Heart right ventricle (tissue), 16 donors: ENCODE measurements around the gene RTEL1. TPM values are rescaled to one million over a fixed set of nuclear protein-coding genes. Genes with fewer than 3 reads are reported as not detected.

Source experiments
- ATAC-seq, 8 donors: fragments of 200-7000 bp; cut with Tn5 transposase; one replicate each; pipeline ENCODE4 v1.9.1; 2020; ENCODE audit warnings: mild to moderate bottlenecking in 8 of 8, moderate library complexity in 8 of 8, moderate number of reproducible peaks in 1 of 8
- DNase-seq, 2 donors: peaks; one replicate each; pipeline ENCODE4 v3.0.0-alpha.2; 2020
- H3K27ac ChIP-seq, 10 donors: fragments of 200-600 bp; sonication (generic) in 2 of 10; one replicate each; pipeline versions ENCODE4 v1.5.0 to v1.8.0; 2020 to 2022; ENCODE audit warnings: mild to moderate bottlenecking in 3 of 10
- H3K27me3 ChIP-seq, 7 donors: fragments of 200-600 bp; one replicate each; pipeline ENCODE4 v1.8.0; 2021 to 2022; ENCODE audit warnings: mild to moderate bottlenecking in 2 of 7
- H3K36me3 ChIP-seq, 9 donors: fragments of 200-600 bp; sonication (generic) in 1 of 9; one replicate each; pipeline versions ENCODE4 v1.5.0 to v1.8.0; 2020 to 2022; ENCODE audit warnings: mild to moderate bottlenecking in 2 of 9
- H3K4me1 ChIP-seq, 9 donors: fragments of 200-600 bp; sonication (generic) in 1 of 9; one replicate each; pipeline versions ENCODE4 v1.5.0 to v1.8.0; 2020 to 2022; ENCODE audit warnings: mild to moderate bottlenecking in 4 of 9
- H3K4me3 ChIP-seq, 10 donors: fragments of 200-600 bp; sonication (generic) in 2 of 10; one replicate each; pipeline versions ENCODE4 v1.5.0 to v1.8.0; 2020 to 2022; ENCODE audit warnings: mild to moderate bottlenecking in 7 of 10, moderate library complexity in 2 of 10
- H3K9me3 ChIP-seq, 11 donors: fragments of 200-600 bp in 10 of 11; sonication (generic) in 2 of 11; one replicate each; pipeline versions ENCODE4 v1.5.0 to v1.8.0; 2013 to 2022; ENCODE audit warnings: mild to moderate bottlenecking in 2 of 11, control low read depth in 1 of 11, moderate library complexity in 1 of 11
- WGBS, 2 donors: extraction: QIAGEN DNeasy Blood & Tissue Kit; methylation state at CpG; one replicate each; pipeline ENCODE4 v1.1.7; 2013; ENCODE audit warnings: inconsistent platforms in 1 of 2; 5-methylcytosine and 5-hydroxymethylcytosine counted together
- intact Hi-C, 10 donors: fragments of 100-400 bp; cut with DNase I; formaldehyde crosslinking; loops; one replicate each; pipeline versions ENCODE4 v1.11.1 to v1.14.2; 2022
- polyA plus RNA-seq, 2 donors: library from polyadenylated mRNA; stranded (reverse); fragments of 200-250 nt; gene quantifications; one replicate each; pipeline ENCODE4 v1.2.3, GENCODE V29; 2013
- total RNA-seq, 10 donors: library from RNA; stranded (reverse); fragmentation: NEBNext Ultra II Directional in 3 of 10; extraction: Animal tissue kit (Norgen Biotek cat#: 25700) in 3 of 10; gene quantifications; one replicate each; pipeline versions ENCODE4 v1.2.1 to v1.2.4, GENCODE V29; 2021 to 2023
- TF ChIP-seq, protein P1 (sequence below), 9 donors: fragments of 200-600 bp; sonication (generic) in 2 of 9; IDR thresholded peaks; one replicate each; pipeline versions ENCODE4 v1.5.0 to v1.8.0; 2021 to 2022; ENCODE audit warnings: antibody characterized with exemption in 9 of 9, mild to moderate bottlenecking in 5 of 9, moderate library complexity in 1 of 9
- donor health status: Arrhythmogenic right ventricular cardiomyopathy.
- donor health status: ischemic (EF 13 %, LVEDD 7.1; RV severe dilation, severe dysfunction).
- donor health status: healthy with polysubstance abuse.
- donor health status: DM: no; HTN: yes; CAD: no.
- donor health status: DM: no; HTN: no; CAD: no.
- donor health status: ischemic (EF 25% LVEDD 6.9; RV normal size, moderate dysfunction).
- donor health status: ischemic (EF 25% LVEDD 5.7; RV mildly dilated, moderate dysfunction).
- donor health status: healthy.
- donor health status: DM: yes; HTN: yes; CAD: no.
- donor health status: Ischemic cardiomyopathy.
- donor health status: ischemic (EF 35%, LVEDD 5.7; RV mildly dilated, moderate dysfunction).
- donor health status: nonischemic (EF 11% LVEDD 7.7; RV severe dilation, severe dysfunction).
- donor health status: DM: yes; HTN: yes; CAD: no.
- donor health status: PGD.
- donor health status: ischemic (EF 29% LVEDD 5.4; RV normal size, mild dysfunction).
- donor health status: nonischemic (EF 23%, LVEDD 6.1; RV moderate dilation, normal function).

Gene RTEL1
- total and polyA plus RNA-seq, 12 donors, result 5.3 to 18.8 (median 10.3) TPM

DNA sequence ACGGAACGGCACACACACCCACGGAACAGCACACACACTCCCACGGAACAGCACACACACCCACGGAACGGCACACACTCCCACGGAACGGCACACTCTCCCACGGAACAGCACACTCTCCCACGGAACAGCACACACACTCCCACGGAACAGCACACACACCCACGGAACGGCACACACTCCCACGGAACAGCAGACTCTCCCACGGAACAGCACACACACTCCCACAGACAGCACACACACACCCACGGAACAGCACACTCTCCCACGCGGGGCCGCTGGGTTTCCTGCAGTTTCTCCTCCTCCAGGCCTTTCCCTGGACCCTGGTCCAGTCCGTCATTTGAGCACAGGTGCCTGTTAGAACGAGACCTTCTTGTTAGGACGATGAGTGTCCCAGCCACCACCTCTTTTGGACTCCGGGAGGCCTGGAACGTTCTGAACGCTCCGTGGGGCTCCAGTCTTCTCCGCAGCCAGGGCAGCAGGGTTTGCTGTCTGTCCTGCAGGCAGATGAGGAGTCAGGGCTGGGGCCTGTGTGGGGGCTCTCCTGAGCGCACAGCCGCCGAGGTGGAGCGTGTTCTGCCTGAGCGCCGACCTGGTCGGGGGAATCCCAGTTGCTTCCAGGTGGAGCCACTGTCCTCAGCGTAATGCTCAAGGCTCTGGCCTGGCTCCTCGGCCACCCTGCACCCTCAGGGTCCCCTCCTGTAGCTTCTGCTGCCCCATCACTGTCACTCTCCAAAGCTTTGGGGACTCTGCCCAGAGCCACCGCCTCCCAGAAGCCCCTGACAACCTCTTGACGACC lies 20.8 kb downstream of the RTEL1 start:
- H3K27ac ChIP-seq, result no peak overlapping the region
- peaks cover 10 to 25% (median 21%) of the 10 kb centered on the region in 9 donors for H3K4me1 ChIP-seq
- H3K36me3 ChIP-seq, result peaks cover 0 to 63% (median 24%) of the 10 kb centered on the region in 9 donors
- ATAC-seq (no peak), DNase-seq (no peak)
- no peaks in the 10 kb centered on the region for H3K9me3 ChIP-seq
- H3K4me3 ChIP-seq, result no peak overlapping the region
- intact Hi-C loops, result no loop called here
- TF ChIP-seq, protein P1, sequence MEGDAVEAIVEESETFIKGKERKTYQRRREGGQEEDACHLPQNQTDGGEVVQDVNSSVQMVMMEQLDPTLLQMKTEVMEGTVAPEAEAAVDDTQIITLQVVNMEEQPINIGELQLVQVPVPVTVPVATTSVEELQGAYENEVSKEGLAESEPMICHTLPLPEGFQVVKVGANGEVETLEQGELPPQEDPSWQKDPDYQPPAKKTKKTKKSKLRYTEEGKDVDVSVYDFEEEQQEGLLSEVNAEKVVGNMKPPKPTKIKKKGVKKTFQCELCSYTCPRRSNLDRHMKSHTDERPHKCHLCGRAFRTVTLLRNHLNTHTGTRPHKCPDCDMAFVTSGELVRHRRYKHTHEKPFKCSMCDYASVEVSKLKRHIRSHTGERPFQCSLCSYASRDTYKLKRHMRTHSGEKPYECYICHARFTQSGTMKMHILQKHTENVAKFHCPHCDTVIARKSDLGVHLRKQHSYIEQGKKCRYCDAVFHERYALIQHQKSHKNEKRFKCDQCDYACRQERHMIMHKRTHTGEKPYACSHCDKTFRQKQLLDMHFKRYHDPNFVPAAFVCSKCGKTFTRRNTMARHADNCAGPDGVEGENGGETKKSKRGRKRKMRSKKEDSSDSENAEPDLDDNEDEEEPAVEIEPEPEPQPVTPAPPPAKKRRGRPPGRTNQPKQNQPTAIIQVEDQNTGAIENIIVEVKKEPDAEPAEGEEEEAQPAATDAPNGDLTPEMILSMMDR (IDR thresholded peaks at IDR 0.05), result no peak
- no peaks in the 10 kb centered on the region for H3K27me3 ChIP-seq
- WGBS, 2 donors, result 90% methylated on average over 38 of the region's 38 CpGs

DNA sequence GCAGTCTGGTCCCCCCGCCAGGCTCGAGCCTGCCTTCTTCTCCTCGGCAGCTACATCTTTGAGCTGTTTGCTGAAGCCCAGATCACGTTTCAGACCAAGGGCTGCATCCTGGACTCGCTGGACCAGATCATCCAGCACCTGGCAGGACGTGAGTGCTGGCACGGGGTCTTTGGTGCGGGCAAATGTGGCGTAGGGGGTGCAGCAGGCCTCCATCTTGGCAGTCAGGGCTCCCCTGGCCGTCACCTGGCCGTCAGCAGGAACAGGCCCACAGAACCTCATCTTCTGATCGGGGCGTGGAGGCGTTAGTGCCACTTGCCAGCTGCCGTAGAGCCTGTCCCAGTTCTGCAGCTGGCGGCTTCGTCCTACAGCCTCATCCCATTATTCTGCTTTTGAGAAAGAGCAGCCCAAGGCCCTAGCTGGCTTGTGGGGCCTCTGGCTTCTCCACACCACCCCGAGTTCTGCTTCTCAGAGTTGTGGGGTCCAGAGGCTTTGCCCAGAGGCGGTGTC lies 21.7 kb downstream of the RTEL1 start:
- Histone ChIP-seq H3K4me3 (no peak overlapping the region), H3K36me3 (peaks cover 0 to 54% (median 24%) of the 10 kb centered on the region in 9 donors), H3K27me3 (no peaks in the 10 kb centered on the region), H3K9me3 (no peaks in the 10 kb centered on the region), H3K4me1 (peaks cover 10 to 27% (median 21%) of the 10 kb centered on the region in 9 donors), H3K27ac (no peak overlapping the region)
- intact Hi-C loops, result no loop called here
- WGBS, 2 donors, result 93 to 95% methylated on average over 19 of the region's 19 CpGs
- ATAC-seq (no peak), DNase-seq (no peak)
- TF ChIP-seq, protein P1 (IDR thresholded peaks at IDR 0.05), result no peak

DNA sequence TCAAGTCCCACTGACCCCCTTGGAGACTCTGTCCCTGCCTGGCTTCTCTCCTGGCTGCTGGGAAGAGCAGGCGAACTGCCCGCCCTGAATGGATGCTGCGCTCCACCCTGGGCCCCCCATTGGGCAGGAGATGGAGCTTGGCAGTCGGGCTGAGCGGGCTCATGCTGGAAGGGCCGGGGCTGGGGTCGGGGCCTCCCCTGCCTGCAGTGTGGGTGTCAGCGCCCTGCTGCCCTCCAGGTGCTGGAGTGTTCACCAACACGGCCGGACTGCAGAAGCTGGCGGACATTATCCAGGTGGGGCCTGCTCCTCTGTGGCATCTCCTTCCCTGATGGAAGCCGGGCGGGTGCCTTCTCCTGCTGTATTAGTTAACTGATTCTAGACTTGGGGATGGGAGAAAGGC lies 22.3 kb downstream of the RTEL1 start:
- no peak for DNase-seq
- intact Hi-C loops, result no loop called here

DNA sequence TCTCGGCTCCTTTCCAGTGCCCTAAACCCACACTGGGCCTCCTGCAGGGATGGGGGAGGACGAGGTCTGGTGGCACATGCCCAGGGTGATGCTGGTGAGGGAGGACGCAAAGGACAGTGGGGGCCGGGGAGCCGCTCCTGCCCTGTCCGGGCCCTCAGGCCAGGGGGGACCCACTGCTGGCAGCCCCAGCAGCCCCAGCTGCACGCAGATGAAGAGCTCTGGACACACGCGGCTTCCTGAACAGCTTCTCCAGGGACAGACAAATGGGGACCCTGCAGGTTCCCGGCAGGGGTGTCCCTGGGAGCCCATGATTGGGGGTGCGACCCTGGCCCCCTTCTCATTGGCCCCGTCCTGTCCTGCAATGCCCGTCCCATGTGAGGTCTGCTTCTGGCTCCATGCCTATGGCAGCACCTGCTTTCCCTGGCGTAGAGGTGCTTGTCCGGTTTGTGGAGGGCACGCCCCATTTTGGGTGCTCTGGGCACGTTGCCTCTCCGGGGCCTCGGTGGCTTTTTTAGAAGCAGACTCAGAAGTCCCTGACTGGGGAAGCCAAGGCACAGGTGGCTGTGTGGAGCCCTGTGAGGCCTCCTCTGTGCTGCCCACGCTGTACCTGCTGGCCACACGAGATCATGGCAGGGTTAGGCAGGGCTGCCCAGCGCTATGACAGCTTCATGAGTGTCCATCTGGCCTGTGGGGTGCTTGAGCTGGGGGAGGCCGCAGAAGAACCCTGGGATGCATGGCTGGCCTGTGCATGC lies 22.9 kb downstream of the RTEL1 start:
- H3K4me1 ChIP-seq, result peaks cover 10 to 39% (median 30%) of the 10 kb centered on the region in 9 donors
- ATAC-seq (no peak), DNase-seq (no peak)
- peaks cover 0 to 42% (median 13%) of the 10 kb centered on the region in 9 donors for H3K36me3 ChIP-seq
- H3K4me3 ChIP-seq, result no peak overlapping the region
- H3K27ac ChIP-seq, result peak overlapping the region in 8 of 10 donors; percentile 76 to 93 (median 82)
- TF ChIP-seq, protein P1 (IDR thresholded peaks at IDR 0.05), result no peak
- H3K9me3 ChIP-seq, result no peaks in the 10 kb centered on the region
- 94% methylated on average over 23 of the region's 23 CpGs for WGBS, 2 donors
- H3K27me3 ChIP-seq, result no peaks in the 10 kb centered on the region
- intact Hi-C loops, result no loop called here

More for the DNA sequence above, 22.3 kb downstream of the RTEL1 start:
- H3K4me1 ChIP-seq, result peaks cover 10 to 32% (median 24%) of the 10 kb centered on the region in 9 donors
- TF ChIP-seq, protein P1 (IDR thresholded peaks at IDR 0.05), result no peak
- 96 to 98% methylated on average over 13 of the region's 13 CpGs for WGBS, 2 donors
- H3K27me3 ChIP-seq, result no peaks in the 10 kb centered on the region
- no peaks in the 10 kb centered on the region for H3K9me3 ChIP-seq
- H3K4me3 ChIP-seq, result no peak overlapping the region
- no peak overlapping the region for H3K27ac ChIP-seq
- H3K36me3 ChIP-seq, result peaks cover 0 to 48% (median 19%) of the 10 kb centered on the region in 9 donors
- no peak for ATAC-seq
